Chondrocyte (in vitro differentiated cells): ENCODE measurements around the gene FGF12. TPM values are rescaled to one million over a fixed set of nuclear protein-coding genes. Genes with fewer than 3 reads are reported as not detected.

Experiments used
- DNase-seq: peaks from one replicate; pipeline ENCODE4 v3.0.0; 2021; ENCODE audit warnings: mixed read lengths, low spot score
- H3K27ac Mint-ChIP-seq: one replicate; pipeline ENCODE4 v1.8.0; 2021; ENCODE audit warnings: mild to moderate bottlenecking, moderate library complexity, mixed read lengths; ENCODE audit not compliant: unreplicated experiment
- H3K27me3 Mint-ChIP-seq: 2 replicates; pipeline ENCODE4 v1.8.0; 2021; ENCODE audit warnings: low read depth, mixed read lengths
- H3K36me3 Mint-ChIP-seq: 2 replicates; pipeline ENCODE4 v1.8.0; 2021; ENCODE audit warnings: low read depth, mixed read lengths
- H3K4me1 Mint-ChIP-seq: 2 replicates; pipeline ENCODE4 v1.8.0; 2021; ENCODE audit warnings: low read depth, mild to moderate bottlenecking, mixed read lengths
- H3K4me3 Mint-ChIP-seq: one replicate; pipeline ENCODE4 v1.8.0; 2021; ENCODE audit warnings: mild to moderate bottlenecking, moderate library complexity, mixed read lengths; ENCODE audit not compliant: unreplicated experiment
- H3K9me3 Mint-ChIP-seq: 2 replicates; pipeline ENCODE4 v1.8.0; 2021; ENCODE audit warnings: low read depth, mixed read lengths
- total RNA-seq: library from RNA; stranded (reverse); gene quantifications from 3 replicates; pipeline ENCODE4 v1.2.1, GENCODE V29; 2021
- TF ChIP-seq, protein P1 (sequence below): fragments of 200-600 bp; sonication (generic); IDR thresholded peaks from 2 replicates; pipeline ENCODE4 v1.5.0; 2021; ENCODE audit warnings: antibody characterized with exemption, mild to moderate bottlenecking, moderate library complexity

FGF12 gene
- total RNA-seq, 1 donor from 2014 or later: 0.15 TPM

DNA sequence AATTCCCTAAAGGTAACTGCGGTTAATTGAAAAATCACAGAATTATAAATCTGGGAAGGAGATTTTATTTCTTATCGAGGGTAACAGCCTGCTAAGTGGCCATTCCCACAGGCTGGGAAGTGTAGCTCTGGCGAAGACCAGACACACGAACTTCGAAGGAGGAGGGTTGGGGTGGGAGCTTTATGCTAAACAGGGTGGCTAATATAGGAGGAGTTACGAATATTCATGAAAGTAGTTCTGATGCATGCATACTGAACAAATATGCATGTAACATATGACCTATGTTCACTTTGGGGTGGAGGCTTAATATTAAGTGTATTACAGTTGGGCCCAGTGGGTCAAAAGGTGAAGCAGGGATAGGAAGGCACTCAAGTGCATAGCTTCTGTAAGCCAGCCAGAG lies 221.6 kb downstream of the FGF12 start:
- no peaks in the 10 kb centered on the region for H3K36me3 Mint-ChIP-seq
- peaks cover 10% of the 10 kb centered on the region for H3K9me3 Mint-ChIP-seq
- no peak overlapping the region for H3K4me3 Mint-ChIP-seq
- TF ChIP-seq, protein P1, sequence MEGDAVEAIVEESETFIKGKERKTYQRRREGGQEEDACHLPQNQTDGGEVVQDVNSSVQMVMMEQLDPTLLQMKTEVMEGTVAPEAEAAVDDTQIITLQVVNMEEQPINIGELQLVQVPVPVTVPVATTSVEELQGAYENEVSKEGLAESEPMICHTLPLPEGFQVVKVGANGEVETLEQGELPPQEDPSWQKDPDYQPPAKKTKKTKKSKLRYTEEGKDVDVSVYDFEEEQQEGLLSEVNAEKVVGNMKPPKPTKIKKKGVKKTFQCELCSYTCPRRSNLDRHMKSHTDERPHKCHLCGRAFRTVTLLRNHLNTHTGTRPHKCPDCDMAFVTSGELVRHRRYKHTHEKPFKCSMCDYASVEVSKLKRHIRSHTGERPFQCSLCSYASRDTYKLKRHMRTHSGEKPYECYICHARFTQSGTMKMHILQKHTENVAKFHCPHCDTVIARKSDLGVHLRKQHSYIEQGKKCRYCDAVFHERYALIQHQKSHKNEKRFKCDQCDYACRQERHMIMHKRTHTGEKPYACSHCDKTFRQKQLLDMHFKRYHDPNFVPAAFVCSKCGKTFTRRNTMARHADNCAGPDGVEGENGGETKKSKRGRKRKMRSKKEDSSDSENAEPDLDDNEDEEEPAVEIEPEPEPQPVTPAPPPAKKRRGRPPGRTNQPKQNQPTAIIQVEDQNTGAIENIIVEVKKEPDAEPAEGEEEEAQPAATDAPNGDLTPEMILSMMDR: no peak
- H3K27me3 Mint-ChIP-seq: no peaks in the 10 kb centered on the region
- H3K27ac Mint-ChIP-seq: no peak overlapping the region
- H3K4me1 Mint-ChIP-seq: no peaks in the 10 kb centered on the region
- DNase-seq: no peak

DNA sequence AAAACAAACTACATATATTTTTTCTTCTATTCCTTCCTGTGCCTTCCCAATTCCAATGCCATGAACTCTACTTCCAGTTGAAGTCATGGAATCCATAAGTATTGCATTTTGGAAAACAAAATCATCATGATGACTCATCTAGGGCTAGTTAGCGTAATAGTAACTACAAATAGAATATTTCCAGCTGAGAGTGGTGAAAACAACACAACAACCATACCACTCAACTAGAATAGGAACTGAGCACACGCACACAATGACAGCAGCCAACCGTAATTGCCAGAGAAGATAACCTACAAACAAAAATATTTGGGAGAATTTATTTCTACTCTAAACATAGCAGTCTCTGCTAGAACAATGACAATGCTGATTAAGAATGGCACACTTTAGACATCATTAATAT lies 225.9 kb downstream of the FGF12 start:
- no peaks in the 10 kb centered on the region for H3K36me3 Mint-ChIP-seq
- TF ChIP-seq, protein P1: no peak
- no peak overlapping the region for H3K27ac Mint-ChIP-seq
- no peak overlapping the region for H3K4me3 Mint-ChIP-seq
- no peak for DNase-seq
- H3K27me3 Mint-ChIP-seq: no peaks in the 10 kb centered on the region
- H3K9me3 Mint-ChIP-seq: peaks cover 4% of the 10 kb centered on the region
- no peaks in the 10 kb centered on the region for H3K4me1 Mint-ChIP-seq

DNA sequence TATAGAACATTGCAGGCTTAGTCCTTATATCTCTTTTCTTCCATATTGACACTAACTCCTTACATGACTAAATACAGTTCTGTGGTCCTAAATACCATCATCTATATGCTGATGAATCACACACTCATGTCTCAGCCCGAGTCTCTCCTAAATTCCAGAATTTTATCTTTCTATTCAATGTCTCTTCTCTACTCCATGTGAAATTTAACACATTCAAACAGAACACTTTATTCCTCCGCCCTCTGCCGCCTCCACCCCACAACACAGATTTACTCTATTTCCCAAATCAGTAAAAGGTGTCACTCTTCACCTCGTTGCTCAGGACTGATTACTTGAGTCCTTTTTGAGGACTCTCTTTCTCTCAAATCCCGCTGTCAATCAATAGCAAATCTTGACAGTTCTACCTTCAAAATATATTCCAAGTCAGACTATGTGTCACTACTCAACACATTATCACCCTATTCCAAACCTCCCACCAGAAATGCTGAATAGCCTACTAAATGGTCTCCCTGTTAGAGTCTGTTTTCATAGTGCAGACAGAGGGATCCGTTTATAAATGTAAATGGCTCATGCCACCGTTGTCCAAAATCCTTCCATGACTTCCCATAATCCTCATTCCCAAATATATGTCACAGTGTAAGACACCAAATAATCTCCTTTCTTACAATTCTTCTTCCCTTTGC lies 230.3 kb downstream of the FGF12 start:
- no peak overlapping the region for H3K27ac Mint-ChIP-seq
- DNase-seq: no peak
- no peaks in the 10 kb centered on the region for H3K4me1 Mint-ChIP-seq
- H3K27me3 Mint-ChIP-seq: no peaks in the 10 kb centered on the region
- no peaks in the 10 kb centered on the region for H3K36me3 Mint-ChIP-seq
- H3K4me3 Mint-ChIP-seq: no peak overlapping the region
- H3K9me3 Mint-ChIP-seq: no peaks in the 10 kb centered on the region
- TF ChIP-seq, protein P1: no peak

DNA sequence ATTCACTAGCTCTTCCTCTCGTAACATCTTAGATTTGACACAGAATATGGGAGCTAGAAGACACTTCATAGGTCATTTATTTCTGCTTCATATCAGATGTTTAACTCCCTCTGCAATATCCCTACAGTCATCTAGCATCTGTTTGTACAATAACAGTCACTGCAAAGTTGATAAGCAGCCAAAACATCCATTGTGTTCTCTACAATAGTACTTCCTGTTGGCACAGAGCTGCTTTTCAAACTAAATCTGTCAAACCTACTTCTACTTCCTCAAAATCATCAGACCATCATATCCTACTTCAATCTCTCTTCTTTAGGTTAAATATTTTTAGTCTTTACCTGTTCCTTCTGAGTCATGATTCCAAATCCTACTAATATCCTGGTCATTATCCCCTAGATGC lies 233.2 kb downstream of the FGF12 start:
- Mint-ChIP-seq H3K27me3 (peaks cover 4% of the 10 kb centered on the region), H3K27ac (no peak overlapping the region), H3K36me3 (no peaks in the 10 kb centered on the region), H3K4me1 (no peaks in the 10 kb centered on the region), H3K4me3 (no peak overlapping the region), H3K9me3 (no peaks in the 10 kb centered on the region)
- TF ChIP-seq, protein P1: no peak
- no peak for DNase-seq

DNA sequence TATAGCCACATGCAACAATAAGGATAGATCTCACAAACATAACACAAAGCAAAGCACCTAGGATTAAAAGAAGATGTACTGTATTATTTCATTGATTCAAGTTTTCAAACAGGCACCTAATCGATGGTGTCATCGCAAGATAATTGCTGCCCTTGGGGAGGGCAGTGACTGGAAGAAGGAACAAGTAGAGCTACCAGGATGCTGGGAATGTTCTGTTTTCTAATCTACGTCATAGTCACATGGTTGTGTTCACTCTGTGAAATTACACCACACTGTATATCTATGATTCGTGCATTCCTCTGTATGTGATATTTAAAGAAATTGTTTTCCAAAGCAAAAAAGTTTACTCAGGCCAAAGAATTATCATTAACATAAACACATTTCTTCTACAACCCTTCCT lies 236.6 kb downstream of the FGF12 start:
- Mint-ChIP-seq H3K4me3 (no peak overlapping the region), H3K4me1 (no peaks in the 10 kb centered on the region), H3K27ac (no peak overlapping the region), H3K27me3 (peaks cover 4% of the 10 kb centered on the region), H3K36me3 (no peaks in the 10 kb centered on the region), H3K9me3 (no peaks in the 10 kb centered on the region)
- TF ChIP-seq, protein P1: no peak
- DNase-seq: no peak
